CD4-positive, alpha-beta T cell (primary cell): Measurements from ENCODE around the gene CROCC. TPM values are rescaled to one million over a fixed set of nuclear protein-coding genes. Genes with fewer than 3 reads are reported as not detected.

Source experiments
- ATAC-seq: fragments of 200-7000 bp; cut with Tn5 transposase; one replicate; pipeline ENCODE4 v1.10.0; 2022; ENCODE audit warnings: mild to moderate bottlenecking; ENCODE audit not compliant: poor library complexity
- CTCF ChIA-PET: fragments of 350-600 bp; sonication (Branson Sonifier 250); formaldehyde crosslinking; loops from one replicate; lab custom pipeline; 2021; ENCODE audit warnings: antibody characterized with exemption, inconsistent platforms; lab: Charles Lee
- POLR2A ChIA-PET: fragments of 350-600 bp; sonication (Branson Sonifier 250); formaldehyde crosslinking; loops from one replicate; lab custom pipeline; 2021; ENCODE audit warnings: antibody characterized with exemption, inconsistent platforms; lab: Charles Lee
- DNase-seq, 14 experiments: peaks; one replicate each; pipeline ENCODE4 v3.0.0-alpha.2; 2013 to 2020; ENCODE audit warnings: mixed read lengths in 2 of 14
- H3K27ac ChIP-seq, 2 donors: one replicate each; pipeline versions ENCODE4 v1.5.1 to v1.7.0; 2013; ENCODE audit warnings: low read length in 2 of 2, low read depth in 1 of 2, mild to moderate bottlenecking in 1 of 2
- H3K27me3 ChIP-seq, 2 experiments: 1 replicate in 1 of 2; 2 replicates in 1 of 2; pipeline versions ENCODE4 v1.6.1 to v1.7.0; 2013; ENCODE audit warnings: low read length in 2 of 2, control low read depth in 1 of 2, mild to moderate bottlenecking in 1 of 2, moderate library complexity in 1 of 2; ENCODE audit not compliant: insufficient read depth in 2 of 2, control insufficient read depth in 1 of 2
- H3K36me3 ChIP-seq: one replicate; pipeline ENCODE4 v1.6.1; 2013; ENCODE audit warnings: low read length, control low read depth; ENCODE audit not compliant: insufficient read depth
- H3K4me1 ChIP-seq: one replicate; pipeline ENCODE4 v1.6.1; 2013; ENCODE audit warnings: low read length, control low read depth; ENCODE audit not compliant: insufficient read depth
- H3K4me3 ChIP-seq: one replicate; pipeline ENCODE4 v1.5.1; 2013; ENCODE audit warnings: mild to moderate bottlenecking, low read length, moderate library complexity
- H3K9me3 ChIP-seq, 2 experiments: 1 replicate in 1 of 2; 2 replicates in 1 of 2; pipeline versions ENCODE4 v1.6.1 to v1.7.0; 2013; ENCODE audit warnings: low read length in 2 of 2, mild to moderate bottlenecking in 2 of 2, control low read depth in 1 of 2, moderate library complexity in 1 of 2; ENCODE audit not compliant: control insufficient read depth in 1 of 2, insufficient read depth in 1 of 2
- H3K27ac Mint-ChIP-seq: one replicate; pipeline ENCODE4 v1.8.0; 2020; ENCODE audit warnings: mixed read lengths
- H3K27me3 Mint-ChIP-seq: one replicate; pipeline ENCODE4 v1.8.0; 2021; ENCODE audit warnings: mixed read lengths
- H3K36me3 Mint-ChIP-seq: one replicate; pipeline ENCODE4 v1.8.0; 2021; ENCODE audit warnings: low read depth, mixed read lengths
- H3K4me1 Mint-ChIP-seq: one replicate; pipeline ENCODE4 v1.8.0; 2021; ENCODE audit warnings: low read depth, mixed read lengths
- H3K4me3 Mint-ChIP-seq: one replicate; pipeline ENCODE4 v1.8.0; 2020; ENCODE audit warnings: mild to moderate bottlenecking, mixed read lengths
- H3K9me3 Mint-ChIP-seq: one replicate; pipeline ENCODE4 v1.8.0; 2020; ENCODE audit warnings: mixed read lengths
- CTCF ChIP-seq: fragments of 200-600 bp; IDR thresholded peaks from one replicate; pipeline ENCODE4 v1.8.0; 2022; ENCODE audit warnings: antibody characterized with exemption, mild to moderate bottlenecking
- intact Hi-C, 2 experiments: fragments of 100-400 bp; cut with DNase I in 1 of 2; cut with micrococcal nuclease in 1 of 2; formaldehyde crosslinking; loops; one replicate each; pipeline versions ENCODE4 v1.15.1 to v1.9.0; 2023 to 2025; cut with DNase I, micrococcal nuclease
- total RNA-seq, 174 experiments: library from RNA in 2 of 174; stranded (reverse) in 2 of 174; gene quantifications; one replicate each; pipeline ENCODE4 v1.2.3 and lab custom pipeline; 2021 to 2026

CROCC gene
- total RNA-seq, 2 experiments from 2014 or later, result 47.4 to 49.7 TPM

GRCh38 chr1:17004466-17005364, 83.0 kb downstream of the CROCC start:
- no peaks in the 10 kb centered on the region for H3K27me3 Mint-ChIP-seq
- no peaks in the 10 kb centered on the region for H3K4me1 Mint-ChIP-seq
- no peak for DNase-seq
- POLR2A ChIA-PET, result no interaction called here
- no peak overlapping the region for H3K4me3 ChIP-seq
- H3K9me3 Mint-ChIP-seq, result no peaks in the 10 kb centered on the region
- H3K36me3 Mint-ChIP-seq, result peaks cover 32% of the 10 kb centered on the region
- no peak overlapping the region for H3K27ac Mint-ChIP-seq
- intact Hi-C loops, result no loop called here
- no peak for TF ChIP-seq CTCF
- no peak overlapping the region for H3K4me3 Mint-ChIP-seq
- peaks cover 9% of the 10 kb centered on the region for H3K4me1 ChIP-seq
- CTCF ChIA-PET, result no interaction called here
- no peak for ATAC-seq
- H3K9me3 ChIP-seq, result no peaks in the 10 kb centered on the region
- no peak overlapping the region for H3K27ac ChIP-seq
- no peaks in the 10 kb centered on the region for H3K27me3 ChIP-seq
- peaks cover 42% of the 10 kb centered on the region for H3K36me3 ChIP-seq

GRCh38 chr1:17005365-17005740, 83.6 kb downstream of the CROCC start:
- H3K27me3 Mint-ChIP-seq, result no peaks in the 10 kb centered on the region
- CTCF ChIA-PET, result no interaction called here
- Histone ChIP-seq H3K27me3 (no peaks in the 10 kb centered on the region), H3K9me3 (no peaks in the 10 kb centered on the region), H3K4me3 (no peak overlapping the region), H3K36me3 (peaks cover 40% of the 10 kb centered on the region), H3K4me1 (peaks cover 16% of the 10 kb centered on the region), H3K27ac (no peak overlapping the region)
- no peak overlapping the region for H3K4me3 Mint-ChIP-seq
- intact Hi-C loops, result no loop called here
- DNase-seq, result no peak
- peaks cover 4% of the 10 kb centered on the region for H3K4me1 Mint-ChIP-seq
- H3K27ac Mint-ChIP-seq, result no peak overlapping the region
- ATAC-seq, result no peak
- POLR2A ChIA-PET, result no interaction called here
- TF ChIP-seq CTCF, result no peak
- H3K36me3 Mint-ChIP-seq, result peaks cover 33% of the 10 kb centered on the region
- H3K9me3 Mint-ChIP-seq, result no peaks in the 10 kb centered on the region

- Mint-ChIP-seq H3K27ac (no peak overlapping the region), H3K4me1 (peaks cover 14% of the 10 kb centered on the region), H3K36me3 (peaks cover 23% of the 10 kb centered on the region), H3K4me3 (no peak overlapping the region), H3K9me3 (no peaks in the 10 kb centered on the region), H3K27me3 (no peaks in the 10 kb centered on the region)
- intact Hi-C loops, result no loop called here
- ChIA-PET POLR2A (no interaction called here), CTCF (no interaction called here)
- Histone ChIP-seq H3K36me3 (peaks cover 29% of the 10 kb centered on the region), H3K4me1 (peaks cover 30% of the 10 kb centered on the region), H3K4me3 (no peak overlapping the region), H3K9me3 (no peaks in the 10 kb centered on the region), H3K27ac (no peak overlapping the region), H3K27me3 (no peaks in the 10 kb centered on the region)
- no peak for DNase-seq
- no peak for ATAC-seq
- no peak for TF ChIP-seq CTCF
These were observed 85.4 kb downstream of the CROCC start for GRCh38 chr1:17007121-17007520.
